HFF-Myc (cell line): ENCODE measurements around the gene RPL22.

Experiments
- DNase-seq: peaks from one replicate; pipeline ENCODE4 v3.0.0-alpha.2; 2011; ENCODE audit warnings: low read depth; ENCODE audit errors: extremely low read depth
- H3K4me3 ChIP-seq: replicated peaks from 2 replicates; pipeline ENCODE4 v1.5.1; 2011; ENCODE audit warnings: low read depth, mild to moderate bottlenecking, control low read depth, low read length
- TF ChIP-seq, protein P1 (sequence below): IDR thresholded peaks from 2 replicates; pipeline ENCODE4 v1.5.1; 2012; ENCODE audit warnings: mild to moderate bottlenecking, low read depth, low read length, control low read depth; ENCODE audit errors: missing control alignments

RPL22 gene

GRCh38 chr1:6207075-6207885 lies 7.9 kb upstream of the RPL22 start:
- TF ChIP-seq, protein P1, sequence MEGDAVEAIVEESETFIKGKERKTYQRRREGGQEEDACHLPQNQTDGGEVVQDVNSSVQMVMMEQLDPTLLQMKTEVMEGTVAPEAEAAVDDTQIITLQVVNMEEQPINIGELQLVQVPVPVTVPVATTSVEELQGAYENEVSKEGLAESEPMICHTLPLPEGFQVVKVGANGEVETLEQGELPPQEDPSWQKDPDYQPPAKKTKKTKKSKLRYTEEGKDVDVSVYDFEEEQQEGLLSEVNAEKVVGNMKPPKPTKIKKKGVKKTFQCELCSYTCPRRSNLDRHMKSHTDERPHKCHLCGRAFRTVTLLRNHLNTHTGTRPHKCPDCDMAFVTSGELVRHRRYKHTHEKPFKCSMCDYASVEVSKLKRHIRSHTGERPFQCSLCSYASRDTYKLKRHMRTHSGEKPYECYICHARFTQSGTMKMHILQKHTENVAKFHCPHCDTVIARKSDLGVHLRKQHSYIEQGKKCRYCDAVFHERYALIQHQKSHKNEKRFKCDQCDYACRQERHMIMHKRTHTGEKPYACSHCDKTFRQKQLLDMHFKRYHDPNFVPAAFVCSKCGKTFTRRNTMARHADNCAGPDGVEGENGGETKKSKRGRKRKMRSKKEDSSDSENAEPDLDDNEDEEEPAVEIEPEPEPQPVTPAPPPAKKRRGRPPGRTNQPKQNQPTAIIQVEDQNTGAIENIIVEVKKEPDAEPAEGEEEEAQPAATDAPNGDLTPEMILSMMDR: no peak
- no peak for DNase-seq
- H3K4me3 ChIP-seq: peak overlapping the region; percentile 63

- TF ChIP-seq, protein P1: no peak
- peak overlapping the region; percentile 56 for H3K4me3 ChIP-seq
- DNase-seq: no peak
Observed at GRCh38 chr1:6206520-6206855, 7.1 kb upstream of the RPL22 start.

DNA sequence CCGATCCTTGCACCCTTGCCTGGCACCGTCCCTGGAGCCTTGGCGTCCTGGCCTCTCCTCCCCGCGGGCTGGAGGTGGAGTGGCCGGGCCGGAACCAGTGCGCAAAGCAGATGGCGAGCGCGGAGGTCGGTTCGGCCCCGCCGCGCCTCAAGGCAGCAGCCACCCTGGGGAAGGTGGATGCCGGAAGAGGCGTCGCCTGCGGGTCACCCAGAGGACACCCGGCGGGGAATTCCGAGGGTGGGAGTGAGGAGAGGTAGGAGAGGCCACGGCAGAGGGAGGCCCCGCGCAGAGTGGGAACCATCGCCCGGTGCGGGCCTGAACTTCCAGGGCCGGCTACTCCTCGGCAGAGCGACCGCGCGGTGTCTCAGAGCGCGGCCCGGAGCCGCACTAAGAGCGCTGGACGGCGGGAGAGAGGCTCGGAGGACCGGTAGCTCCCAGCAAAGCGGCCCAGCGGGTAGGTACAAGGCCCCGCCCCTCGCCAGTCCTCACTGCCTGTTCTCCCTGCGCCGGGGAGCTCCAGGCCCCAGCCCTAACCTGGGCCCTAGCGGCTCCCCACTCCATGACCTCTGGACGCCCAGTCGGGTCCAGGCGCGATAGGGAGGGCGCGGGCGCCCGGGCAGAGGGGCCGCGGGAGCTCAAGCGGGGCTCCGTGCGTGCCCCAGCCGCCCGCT lies 6.6 kb upstream of the RPL22 start, which contains the start of gene RNF207:
RNF207 (plus strand) TSS at position 271 of the 671 bp plus-strand sequence. CDS start 417 bp downstream, outside the sequence.
- no peak for DNase-seq
- TF ChIP-seq, protein P1: no peak
- H3K4me3 ChIP-seq: peak within 1 kb of the TSS; percentile 56

DNA sequence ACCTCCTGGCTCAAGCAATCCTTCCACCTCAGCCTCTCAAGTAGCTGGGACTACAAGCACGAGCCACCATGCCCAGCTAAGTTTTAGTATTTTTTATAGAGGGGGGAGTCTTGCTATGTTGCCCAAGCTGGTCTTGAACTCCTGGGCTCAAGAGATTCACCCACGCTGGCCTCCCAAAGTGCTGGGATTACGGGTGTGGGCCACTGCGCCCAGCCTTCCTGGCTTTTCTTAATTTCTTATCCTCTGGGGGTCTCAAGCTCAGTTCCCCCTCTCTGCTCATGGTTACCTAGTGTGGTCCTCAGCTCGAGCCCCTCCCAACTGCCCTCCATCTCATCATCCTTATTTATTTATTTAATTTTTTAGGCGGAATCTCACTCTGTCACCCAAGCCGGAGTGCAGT lies 2.9 kb upstream of the RPL22 start:
- H3K4me3 ChIP-seq: no peak overlapping the region
- no peak for DNase-seq
- TF ChIP-seq, protein P1: no peak

GRCh38 chr1:6200188-6200809 lies 904 bp upstream of the RPL22 start:
- TF ChIP-seq, protein P1: no peak
- no peak for DNase-seq
- peak overlapping the region; percentile 100 for H3K4me3 ChIP-seq

DNA sequence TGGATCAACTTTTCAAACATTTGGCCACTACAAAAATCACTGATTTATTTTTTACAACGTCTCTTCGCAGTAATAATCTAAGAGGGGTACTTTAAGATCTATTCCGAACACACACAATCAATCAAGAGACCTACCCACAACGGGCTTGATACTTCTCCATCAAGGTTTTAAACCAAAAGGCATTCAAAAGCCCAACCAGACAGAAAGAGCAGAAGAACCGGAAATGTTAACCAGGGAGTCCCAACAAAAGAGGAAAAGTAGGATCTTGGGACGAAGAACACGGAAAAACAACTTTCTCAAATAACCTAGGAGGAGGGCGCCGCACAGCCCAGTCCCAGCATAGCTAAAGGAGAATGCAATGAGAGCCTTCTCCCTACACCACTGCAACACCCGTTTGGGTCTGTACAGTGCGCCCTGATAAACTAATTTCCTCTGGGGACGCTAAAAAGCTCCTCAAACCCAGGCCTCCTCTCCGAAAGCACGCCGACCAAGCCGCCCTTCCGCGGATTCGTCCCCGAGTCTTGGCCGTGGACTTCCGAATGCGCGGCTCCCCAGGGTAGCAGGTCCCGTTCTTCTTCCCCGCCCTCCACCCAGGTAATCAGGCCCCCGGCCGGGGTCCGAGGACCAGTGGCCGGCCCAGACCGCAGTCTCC lies 623 bp downstream of the RPL22 start:
- H3K4me3 ChIP-seq: peak overlapping the region; percentile 100
- TF ChIP-seq, protein P1: no peak
- DNase-seq: no peak
